Purkinje cell (primary cell): ENCODE results near the gene PROKR1. TPM values are rescaled to one million over a fixed set of nuclear protein-coding genes. Genes with fewer than 3 reads are reported as not detected.

Experiments used
- polyA plus RNA-seq: library from polyadenylated mRNA; unstranded; fragments of >200 nt; fragmentation: Nextera tagmentation; gene quantifications from 2 replicates; pipeline ENCODE4 v1.2.1, GENCODE V29; 2014

Gene PROKR1
- not detected in 2 replicates for polyA plus RNA-seq

DNA sequence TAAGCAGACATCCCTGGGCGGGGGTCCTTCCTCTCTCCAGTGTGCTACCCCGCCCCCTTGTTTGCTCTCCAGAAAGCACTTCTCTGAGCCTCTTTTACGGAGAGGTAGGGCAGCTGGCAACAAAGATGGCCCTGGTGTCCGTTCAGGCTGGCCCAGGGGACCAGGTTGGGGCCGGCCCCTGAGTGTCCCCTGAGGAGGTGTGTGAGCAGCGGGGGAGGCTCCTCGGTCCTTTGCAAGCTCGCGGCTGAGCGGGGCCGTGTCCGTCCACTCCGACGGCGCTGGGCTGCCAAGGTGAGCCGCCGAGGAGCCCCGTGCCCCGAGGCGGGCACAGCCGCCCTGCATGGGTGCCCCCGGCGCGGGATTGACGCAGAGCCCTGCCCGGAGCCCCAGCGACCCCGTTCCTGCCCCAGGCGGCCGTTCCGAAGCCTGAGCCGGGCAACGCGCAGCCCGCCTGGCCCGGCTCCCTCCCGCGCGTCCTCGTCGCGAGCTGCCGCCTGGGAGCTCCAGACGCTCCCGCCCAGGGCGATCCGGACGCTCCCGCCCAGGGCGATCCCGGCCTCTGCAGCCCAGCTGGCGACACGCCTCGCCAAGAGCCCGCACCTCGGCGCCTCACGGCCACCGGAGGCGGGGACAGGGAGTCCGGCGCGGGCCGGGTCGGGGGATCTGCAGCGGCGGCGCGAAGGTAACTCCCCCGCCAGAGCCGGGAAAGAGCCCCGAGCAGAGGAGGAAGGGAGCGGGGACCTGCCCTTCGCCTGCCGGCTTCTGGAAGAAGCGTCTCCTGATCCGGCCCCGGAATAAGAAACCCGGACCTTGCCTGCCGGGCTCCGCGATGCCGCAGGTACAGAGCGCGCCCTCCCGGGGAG lies at the start of gene PROKR1:
TSS of gene PROKR1 (plus strand) at position 569 of the 863 bp plus-strand sequence. CDS start 2,243 bp downstream, outside the sequence.

Other genes with a start within 250 kb of the PROKR1 start
- 0.90 and 2.1 TPM in 2 replicates for gene FBXO48, start 176.3 kb upstream of the PROKR1 start, polyA plus RNA-seq
- gene APLF, start 176.0 kb upstream of the PROKR1 start, polyA plus RNA-seq, result 1.5 TPM in 1 of 2 replicates, not detected in the other
- gene ARHGAP25, start 91.2 kb downstream of the PROKR1 start, polyA plus RNA-seq, result 0.34 and 1.6 TPM in 2 replicates
- not detected in 2 replicates for gene BMP10, start 227.8 kb downstream of the PROKR1 start, polyA plus RNA-seq